Nephron (organoid): Measurements from ENCODE around the gene TRHDE.

Experiments
- H3K27ac Mint-ChIP-seq, 3 experiments: 2 replicates each; pipeline ENCODE4 v1.8.0; 2020; ENCODE audit warnings: mixed read lengths in 3 of 3, mild to moderate bottlenecking in 2 of 3, moderate library complexity in 1 of 3
- H3K27me3 Mint-ChIP-seq: 2 replicates; pipeline ENCODE4 v1.8.0; 2021; ENCODE audit warnings: low read depth, mild to moderate bottlenecking, moderate library complexity, mixed read lengths
- H3K36me3 Mint-ChIP-seq: 2 replicates; pipeline ENCODE4 v1.8.0; 2020; ENCODE audit warnings: low read depth, mixed read lengths
- H3K4me1 Mint-ChIP-seq: 2 replicates; pipeline ENCODE4 v1.8.0; 2020; ENCODE audit warnings: mixed read lengths
- H3K4me3 Mint-ChIP-seq, 3 experiments: 2 replicates each; pipeline ENCODE4 v1.8.0; 2020; ENCODE audit warnings: mild to moderate bottlenecking in 3 of 3, mixed read lengths in 3 of 3, moderate library complexity in 2 of 3
- H3K9me3 Mint-ChIP-seq: 2 replicates; pipeline ENCODE4 v1.8.0; 2020; ENCODE audit warnings: mixed read lengths
- CTCF ChIP-seq, 3 experiments: fragments of 200-600 bp; sonication (generic); IDR thresholded peaks; one replicate each; pipeline ENCODE4 v1.5.0; 2021; ENCODE audit warnings: antibody characterized with exemption in 3 of 3; ENCODE audit not compliant: unreplicated experiment in 3 of 3

Gene TRHDE

GRCh38 chr12:72337946-72338345 lies 65.8 kb downstream of the TRHDE start:
- no peak for TF ChIP-seq CTCF (IDR thresholded peaks at IDR 0.05; ENCODE audit: unreplicated experiment in 3 of 3)
- no peak overlapping the region for H3K27ac Mint-ChIP-seq
- H3K36me3 Mint-ChIP-seq: no peaks in the 10 kb centered on the region
- H3K4me3 Mint-ChIP-seq: no peak overlapping the region
- H3K27me3 Mint-ChIP-seq: peaks cover 3% of the 10 kb centered on the region
- no peaks in the 10 kb centered on the region for H3K9me3 Mint-ChIP-seq
- peaks cover 6% of the 10 kb centered on the region for H3K4me1 Mint-ChIP-seq

GRCh38 chr12:72338437-72338836 lies 66.3 kb downstream of the TRHDE start:
- no peaks in the 10 kb centered on the region for H3K36me3 Mint-ChIP-seq
- no peaks in the 10 kb centered on the region for H3K9me3 Mint-ChIP-seq
- no peak for TF ChIP-seq CTCF (IDR thresholded peaks at IDR 0.05; ENCODE audit: unreplicated experiment in 3 of 3)
- peaks cover 6% of the 10 kb centered on the region for H3K4me1 Mint-ChIP-seq
- H3K4me3 Mint-ChIP-seq: no peak overlapping the region
- H3K27ac Mint-ChIP-seq: no peak overlapping the region
- H3K27me3 Mint-ChIP-seq: peaks cover 3% of the 10 kb centered on the region

GRCh38 chr12:72346363-72346944 lies 74.3 kb downstream of the TRHDE start:
- H3K9me3 Mint-ChIP-seq: peaks cover 3% of the 10 kb centered on the region
- TF ChIP-seq CTCF (IDR thresholded peaks at IDR 0.05; ENCODE audit: unreplicated experiment in 3 of 3): peak; percentile 56 to 77 (median 72)
- peaks cover 20% of the 10 kb centered on the region for H3K4me1 Mint-ChIP-seq
- H3K36me3 Mint-ChIP-seq: no peaks in the 10 kb centered on the region
- no peaks in the 10 kb centered on the region for H3K27me3 Mint-ChIP-seq
- no peak overlapping the region for H3K4me3 Mint-ChIP-seq
- H3K27ac Mint-ChIP-seq: peak overlapping the region; percentile 7 to 27 (median 13)

- Mint-ChIP-seq H3K27ac (no peak overlapping the region), H3K36me3 (no peaks in the 10 kb centered on the region), H3K4me1 (peaks cover 20% of the 10 kb centered on the region), H3K27me3 (no peaks in the 10 kb centered on the region), H3K9me3 (peaks cover 3% of the 10 kb centered on the region), H3K4me3 (no peak overlapping the region)
- no peak for TF ChIP-seq CTCF (IDR thresholded peaks at IDR 0.05; ENCODE audit: unreplicated experiment in 3 of 3)
These were observed 77.3 kb downstream of the TRHDE start for GRCh38 chr12:72349491-72349890.

- Mint-ChIP-seq H3K4me3 (no peak overlapping the region), H3K27me3 (no peaks in the 10 kb centered on the region), H3K9me3 (peaks cover 18% of the 10 kb centered on the region), H3K36me3 (peaks cover 16% of the 10 kb centered on the region), H3K4me1 (no peaks in the 10 kb centered on the region), H3K27ac (no peak overlapping the region)
- no peak for TF ChIP-seq CTCF (IDR thresholded peaks at IDR 0.05; ENCODE audit: unreplicated experiment in 3 of 3)
These were observed 87.2 kb downstream of the TRHDE start for GRCh38 chr12:72359416-72359815.

GRCh38 chr12:72365151-72365550 lies 93.0 kb downstream of the TRHDE start:
- H3K27me3 Mint-ChIP-seq: no peaks in the 10 kb centered on the region
- H3K9me3 Mint-ChIP-seq: peaks cover 5% of the 10 kb centered on the region
- H3K4me1 Mint-ChIP-seq: peaks cover 13% of the 10 kb centered on the region
- no peak overlapping the region for H3K4me3 Mint-ChIP-seq
- no peaks in the 10 kb centered on the region for H3K36me3 Mint-ChIP-seq
- TF ChIP-seq CTCF (IDR thresholded peaks at IDR 0.05; ENCODE audit: unreplicated experiment in 3 of 3): no peak
- H3K27ac Mint-ChIP-seq: peak overlapping the region in 2 of 3 experiments; percentile 27
